Duodenal mucosa (tissue), 2 donors: ENCODE data around the gene CAMKMT.

ENCODE experiments used
- H3K27ac ChIP-seq: one replicate; pipeline ENCODE4 v1.7.0; 2013; ENCODE audit warnings: low read depth, low read length
- H3K27me3 ChIP-seq, 2 donors: one replicate each; pipeline ENCODE4 v1.7.0; 2013; ENCODE audit warnings: low read length in 2 of 2, control low read depth in 1 of 2; ENCODE audit not compliant: insufficient read depth in 2 of 2, control insufficient read depth in 1 of 2
- H3K36me3 ChIP-seq, 2 donors: one replicate each; pipeline ENCODE4 v1.7.0; 2013; ENCODE audit warnings: low read length in 2 of 2, control low read depth in 1 of 2; ENCODE audit not compliant: insufficient read depth in 2 of 2, control insufficient read depth in 1 of 2
- H3K4me1 ChIP-seq, 2 donors: one replicate each; pipeline ENCODE4 v1.7.0; 2013; ENCODE audit warnings: low read length in 2 of 2, control low read depth in 1 of 2; ENCODE audit not compliant: insufficient read depth in 2 of 2, control insufficient read depth in 1 of 2
- H3K4me3 ChIP-seq, 2 donors: one replicate each; pipeline ENCODE4 v1.7.0; 2013; ENCODE audit warnings: low read length in 2 of 2, low read depth in 1 of 2
- H3K9ac ChIP-seq, 2 donors: one replicate each; pipeline ENCODE4 v1.7.0; 2013; ENCODE audit warnings: low read length in 2 of 2, low read depth in 1 of 2
- H3K9me3 ChIP-seq, 2 donors: one replicate each; pipeline ENCODE4 v1.7.0; 2013; ENCODE audit warnings: low read length in 2 of 2, control low read depth in 1 of 2; ENCODE audit not compliant: control insufficient read depth in 1 of 2

The CAMKMT gene

GRCh38 chr2:44543773-44544725 is 182.3 kb downstream of the CAMKMT start:
- H3K4me3 ChIP-seq, result no peak overlapping the region
- H3K27ac ChIP-seq, result no peak overlapping the region
- no peaks in the 10 kb centered on the region for H3K4me1 ChIP-seq
- H3K9me3 ChIP-seq, result no peaks in the 10 kb centered on the region
- no peaks in the 10 kb centered on the region for H3K27me3 ChIP-seq
- no peak overlapping the region for H3K9ac ChIP-seq
- no peaks in the 10 kb centered on the region for H3K36me3 ChIP-seq

GRCh38 chr2:44545005-44545404 is 183.3 kb downstream of the CAMKMT start:
- H3K9me3 ChIP-seq, result no peaks in the 10 kb centered on the region
- H3K4me3 ChIP-seq, result no peak overlapping the region
- H3K4me1 ChIP-seq, result no peaks in the 10 kb centered on the region
- H3K36me3 ChIP-seq, result no peaks in the 10 kb centered on the region
- H3K9ac ChIP-seq, result no peak overlapping the region
- no peak overlapping the region for H3K27ac ChIP-seq
- H3K27me3 ChIP-seq, result no peaks in the 10 kb centered on the region

GRCh38 chr2:44546459-44547127 is 184.8 kb downstream of the CAMKMT start:
- Histone ChIP-seq H3K27me3 (no peaks in the 10 kb centered on the region), H3K9me3 (no peaks in the 10 kb centered on the region), H3K36me3 (no peaks in the 10 kb centered on the region), H3K4me3 (no peak overlapping the region), H3K4me1 (no peaks in the 10 kb centered on the region), H3K9ac (no peak overlapping the region), H3K27ac (no peak overlapping the region)

GRCh38 chr2:44547718-44548117 is 186.0 kb downstream of the CAMKMT start:
- H3K4me3 ChIP-seq, result no peak overlapping the region
- H3K27ac ChIP-seq, result no peak overlapping the region
- no peaks in the 10 kb centered on the region for H3K27me3 ChIP-seq
- no peak overlapping the region for H3K9ac ChIP-seq
- no peaks in the 10 kb centered on the region for H3K4me1 ChIP-seq
- no peaks in the 10 kb centered on the region for H3K9me3 ChIP-seq
- H3K36me3 ChIP-seq, result no peaks in the 10 kb centered on the region

GRCh38 chr2:44548221-44549098 is 186.7 kb downstream of the CAMKMT start:
- no peaks in the 10 kb centered on the region for H3K9me3 ChIP-seq
- no peak overlapping the region for H3K27ac ChIP-seq
- no peaks in the 10 kb centered on the region for H3K36me3 ChIP-seq
- no peak overlapping the region for H3K9ac ChIP-seq
- no peak overlapping the region for H3K4me3 ChIP-seq
- H3K27me3 ChIP-seq, result no peaks in the 10 kb centered on the region
- H3K4me1 ChIP-seq, result no peaks in the 10 kb centered on the region

GRCh38 chr2:44549099-44549471 is 187.3 kb downstream of the CAMKMT start:
- no peaks in the 10 kb centered on the region for H3K36me3 ChIP-seq

GRCh38 chr2:44549856-44550255 is 188.1 kb downstream of the CAMKMT start:
- Histone ChIP-seq H3K4me3 (no peak overlapping the region), H3K27me3 (no peaks in the 10 kb centered on the region), H3K36me3 (no peaks in the 10 kb centered on the region), H3K27ac (no peak overlapping the region), H3K4me1 (no peaks in the 10 kb centered on the region), H3K9ac (no peak overlapping the region), H3K9me3 (no peaks in the 10 kb centered on the region)

More at GRCh38 chr2:44549099-44549471, 187.3 kb downstream of the CAMKMT start:
- Histone ChIP-seq H3K9me3 (no peaks in the 10 kb centered on the region), H3K9ac (no peak overlapping the region), H3K4me1 (no peaks in the 10 kb centered on the region), H3K27me3 (no peaks in the 10 kb centered on the region), H3K27ac (no peak overlapping the region), H3K4me3 (no peak overlapping the region)

- Histone ChIP-seq H3K27me3 (no peaks in the 10 kb centered on the region), H3K4me1 (no peaks in the 10 kb centered on the region), H3K27ac (no peak overlapping the region), H3K4me3 (no peak overlapping the region), H3K9ac (no peak overlapping the region), H3K36me3 (no peaks in the 10 kb centered on the region), H3K9me3 (no peaks in the 10 kb centered on the region)
Observed at GRCh38 chr2:44550561-44550960, 188.8 kb downstream of the CAMKMT start.

- H3K4me3 ChIP-seq, result no peak overlapping the region
- H3K9me3 ChIP-seq, result no peaks in the 10 kb centered on the region
- no peak overlapping the region for H3K27ac ChIP-seq
- no peaks in the 10 kb centered on the region for H3K27me3 ChIP-seq
- no peaks in the 10 kb centered on the region for H3K4me1 ChIP-seq
- no peak overlapping the region for H3K9ac ChIP-seq
- no peaks in the 10 kb centered on the region for H3K36me3 ChIP-seq
Observed at GRCh38 chr2:44551497-44551896, 189.8 kb downstream of the CAMKMT start.

- H3K27me3 ChIP-seq, result no peaks in the 10 kb centered on the region
- H3K36me3 ChIP-seq, result no peaks in the 10 kb centered on the region
- H3K9me3 ChIP-seq, result no peaks in the 10 kb centered on the region
- H3K4me3 ChIP-seq, result no peak overlapping the region
- H3K4me1 ChIP-seq, result no peaks in the 10 kb centered on the region
- no peak overlapping the region for H3K27ac ChIP-seq
- no peak overlapping the region for H3K9ac ChIP-seq
Observed at GRCh38 chr2:44553456-44553855, 191.7 kb downstream of the CAMKMT start.
